ENCODE measurements around the gene CSTF1. TPM values are rescaled to one million over a fixed set of nuclear protein-coding genes. Genes with fewer than 3 reads are reported as not detected.
"Not testable (repeated sequence)": the region's sequence is repeated elsewhere in the genome, so short reads cannot be mapped to it uniquely, and the experiment has no call there.

The CSTF1 gene
- total RNA-seq, 1 experiment from 2014 or later = 44.5 TPM

GRCh38 chr20:56389807-56390206 is 2.6 kb upstream of the CSTF1 start:
- Histone ChIP-seq H3K79me2 (ENCODE audit: insufficient read depth, low read length) (peaks cover 95% of the 10 kb centered on the region), H3K9me2 (ENCODE audit: insufficient read depth) (no peaks in the 10 kb centered on the region), H3K4me2 (ENCODE audit: low read length) (no peak overlapping the region), H4K20me1 (ENCODE audit: insufficient read depth) (no peaks in the 10 kb centered on the region), H3K9me3 (ENCODE audit: control insufficient read depth in 1 of 2, insufficient read depth in 1 of 2, low read depth in 1 of 2, low read length in 2 of 2) (no peaks in the 10 kb centered on the region), H3K36me3 (ENCODE audit: control insufficient read depth in 1 of 2, insufficient read depth in 2 of 2, low read length in 2 of 2) (peaks cover 23 to 31% of the 10 kb centered on the region in 2 experiments), H3K27me3 (ENCODE audit: insufficient read depth, low read length) (no peaks in the 10 kb centered on the region), H3K4me3 (replicated peaks in 1 of 2; ENCODE audit: low read depth in 1 of 2, low read length in 2 of 2) (no peak overlapping the region), H3K4me1 (ENCODE audit: control insufficient read depth in 1 of 2, insufficient read depth in 2 of 2, low read length in 2 of 2) (peaks cover 11 to 16% of the 10 kb centered on the region in 2 experiments; a peak in 3 of 4 replicates), H2AFZ (ENCODE audit: low read depth, low read length, poor library complexity, severe bottlenecking) (no peak overlapping the region), H3K27ac (ENCODE audit: low read depth, low read length) (no peak overlapping the region), H3K9ac (ENCODE audit: low read length) (no peak overlapping the region)
- DNase-seq (ENCODE audit: low read depth, low spot score) = no peak
- ChIA-PET CTCF (no interaction called here), RAD21 (ENCODE audit: low non-redundant PET in 1 of 2, low total read pairs in 2 of 2, uncharacterized antibody in 2 of 2, unreplicated experiment in 2 of 2) (no interaction called here), POLR2A (no interaction called here)
- intact Hi-C loops (cut with micrococcal nuclease) = loop anchor here (5.0 kb wide), 2 partner anchors 77 to 962 kb away; partner anchors contain the start of genes RAE1 and RTF2
- TF ChIP-seq EZH2 (IDR thresholded peaks at IDR 0.05) (no peak), MAX (IDR thresholded peaks at IDR 0.05) (no peak), YY1 (IDR thresholded peaks at IDR 0.05; ENCODE audit: extremely low read depth, insufficient replicate concordance, low read depth, low read length) (no peak), TCF7L2 (IDR thresholded peaks at IDR 0.05; ENCODE audit: borderline replicate concordance, extremely low read depth, insufficient read depth, insufficient read length) (no peak), ATF3 (IDR thresholded peaks at IDR 0.05) (no peak), CTCF (IDR thresholded peaks at IDR 0.05 in 2 of 3, conservative IDR thresholded peaks at IDR 0.05 in 1 of 3; ENCODE audit: borderline replicate concordance in 1 of 3, insufficient read depth in 1 of 3, low read depth in 2 of 3, low read length in 2 of 3) (no peak), EGR1 (IDR thresholded peaks at IDR 0.05; ENCODE audit: low read depth) (no peak), CBX3 (IDR thresholded peaks at IDR 0.05; ENCODE audit: low read depth) (no peak), POLR2AphosphoS5 (IDR thresholded peaks at IDR 0.05; ENCODE audit: low read depth, low read length) (no peak), ELF1 (IDR thresholded peaks at IDR 0.05; ENCODE audit: borderline replicate concordance, low read depth) (no peak), CEBPB (IDR thresholded peaks at IDR 0.05; ENCODE audit: low read depth) (no peak), REST (IDR thresholded peaks at IDR 0.05; ENCODE audit: low read depth) (no peak)
- BruUV-seq (replicated peaks) = no TSS peak
- ATAC-seq = no peak

GRCh38 chr20:56390396-56390795 is 2.0 kb upstream of the CSTF1 start:
- H3K27ac ChIP-seq (ENCODE audit: low read depth, low read length); ATAC-seq; BruUV-seq (replicated peaks); POLR2A ChIA-PET; H4K20me1 ChIP-seq (ENCODE audit: insufficient read depth); H2AFZ ChIP-seq (ENCODE audit: low read depth, low read length, poor library complexity, severe bottlenecking); RAD21 ChIA-PET (ENCODE audit: low non-redundant PET in 1 of 2, low total read pairs in 2 of 2, uncharacterized antibody in 2 of 2, unreplicated experiment in 2 of 2); H3K9me3 ChIP-seq (ENCODE audit: control insufficient read depth in 1 of 2, insufficient read depth in 1 of 2, low read depth in 1 of 2, low read length in 2 of 2); H3K27me3 ChIP-seq (ENCODE audit: insufficient read depth, low read length); H3K9me2 ChIP-seq (ENCODE audit: insufficient read depth); DNase-seq (ENCODE audit: low read depth, low spot score); CTCF ChIA-PET: not testable (repeated sequence)
- peaks cover 95% of the 10 kb centered on the region for H3K79me2 ChIP-seq (ENCODE audit: insufficient read depth, low read length)
- peak overlapping the region; percentile 89 for H3K4me2 ChIP-seq (ENCODE audit: low read length)
- intact Hi-C loops (cut with micrococcal nuclease) = loop anchor here (5.0 kb wide), 2 partner anchors 77 to 962 kb away; partner anchors contain the start of genes RAE1 and RTF2
- peaks cover 11 to 16% of the 10 kb centered on the region in 2 experiments; a peak in 3 of 4 replicates for H3K4me1 ChIP-seq (ENCODE audit: control insufficient read depth in 1 of 2, insufficient read depth in 2 of 2, low read length in 2 of 2)
- peak overlapping the region; percentile 100 for H3K9ac ChIP-seq (ENCODE audit: low read length)
- peak overlapping the region; percentile 87 to 98 for H3K4me3 ChIP-seq (replicated peaks in 1 of 2; ENCODE audit: low read depth in 1 of 2, low read length in 2 of 2)
- peaks cover 23 to 29% of the 10 kb centered on the region in 2 experiments for H3K36me3 ChIP-seq (ENCODE audit: control insufficient read depth in 1 of 2, insufficient read depth in 2 of 2, low read length in 2 of 2)
